Subcutaneous adipose tissue (tissue), 4 donors: ENCODE measurements around the gene CETN3. TPM values are rescaled to one million over a fixed set of nuclear protein-coding genes. Genes with fewer than 3 reads are reported as not detected.

Source experiments
- total RNA-seq, 4 donors: library from RNA; depleted of rRNA; stranded (reverse); fragments of >200 nt; gene quantifications; one replicate each; pipeline ENCODE4 v1.1.0, GENCODE V29; 2016
- TF ChIP-seq, protein P1 (sequence below): fragments of 450-650 bp; IDR thresholded peaks from one replicate; pipeline ENCODE4 v1.5.1; 2016; ENCODE audit warnings: low read depth, mild to moderate bottlenecking, control low read depth, antibody characterized with exemption, moderate library complexity

Gene CETN3
- total RNA-seq, 4 donors from 2014 or later = 11.6 to 19.9 (median 17.4) TPM

DNA sequence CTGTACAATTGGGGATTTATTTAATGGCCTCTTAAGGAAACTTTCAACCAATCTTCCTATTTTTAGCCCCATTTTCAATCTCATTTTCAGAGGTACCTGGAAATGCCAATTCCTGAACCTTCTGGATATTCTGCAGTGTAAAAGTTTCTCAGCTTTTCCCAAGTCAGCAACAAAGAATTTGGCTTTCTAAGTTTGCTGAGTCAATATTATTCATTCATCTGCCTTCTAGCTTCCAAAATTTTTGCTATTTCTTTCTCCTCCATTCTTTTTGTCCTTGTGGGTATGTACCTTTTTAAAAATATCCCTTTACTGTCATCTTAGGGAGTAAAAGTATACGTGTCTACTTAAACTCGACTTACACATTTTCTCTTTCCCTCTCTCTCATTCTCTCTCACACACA, 25.7 kb downstream of the CETN3 start:
- TF ChIP-seq, protein P1, sequence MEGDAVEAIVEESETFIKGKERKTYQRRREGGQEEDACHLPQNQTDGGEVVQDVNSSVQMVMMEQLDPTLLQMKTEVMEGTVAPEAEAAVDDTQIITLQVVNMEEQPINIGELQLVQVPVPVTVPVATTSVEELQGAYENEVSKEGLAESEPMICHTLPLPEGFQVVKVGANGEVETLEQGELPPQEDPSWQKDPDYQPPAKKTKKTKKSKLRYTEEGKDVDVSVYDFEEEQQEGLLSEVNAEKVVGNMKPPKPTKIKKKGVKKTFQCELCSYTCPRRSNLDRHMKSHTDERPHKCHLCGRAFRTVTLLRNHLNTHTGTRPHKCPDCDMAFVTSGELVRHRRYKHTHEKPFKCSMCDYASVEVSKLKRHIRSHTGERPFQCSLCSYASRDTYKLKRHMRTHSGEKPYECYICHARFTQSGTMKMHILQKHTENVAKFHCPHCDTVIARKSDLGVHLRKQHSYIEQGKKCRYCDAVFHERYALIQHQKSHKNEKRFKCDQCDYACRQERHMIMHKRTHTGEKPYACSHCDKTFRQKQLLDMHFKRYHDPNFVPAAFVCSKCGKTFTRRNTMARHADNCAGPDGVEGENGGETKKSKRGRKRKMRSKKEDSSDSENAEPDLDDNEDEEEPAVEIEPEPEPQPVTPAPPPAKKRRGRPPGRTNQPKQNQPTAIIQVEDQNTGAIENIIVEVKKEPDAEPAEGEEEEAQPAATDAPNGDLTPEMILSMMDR = no peak

DNA sequence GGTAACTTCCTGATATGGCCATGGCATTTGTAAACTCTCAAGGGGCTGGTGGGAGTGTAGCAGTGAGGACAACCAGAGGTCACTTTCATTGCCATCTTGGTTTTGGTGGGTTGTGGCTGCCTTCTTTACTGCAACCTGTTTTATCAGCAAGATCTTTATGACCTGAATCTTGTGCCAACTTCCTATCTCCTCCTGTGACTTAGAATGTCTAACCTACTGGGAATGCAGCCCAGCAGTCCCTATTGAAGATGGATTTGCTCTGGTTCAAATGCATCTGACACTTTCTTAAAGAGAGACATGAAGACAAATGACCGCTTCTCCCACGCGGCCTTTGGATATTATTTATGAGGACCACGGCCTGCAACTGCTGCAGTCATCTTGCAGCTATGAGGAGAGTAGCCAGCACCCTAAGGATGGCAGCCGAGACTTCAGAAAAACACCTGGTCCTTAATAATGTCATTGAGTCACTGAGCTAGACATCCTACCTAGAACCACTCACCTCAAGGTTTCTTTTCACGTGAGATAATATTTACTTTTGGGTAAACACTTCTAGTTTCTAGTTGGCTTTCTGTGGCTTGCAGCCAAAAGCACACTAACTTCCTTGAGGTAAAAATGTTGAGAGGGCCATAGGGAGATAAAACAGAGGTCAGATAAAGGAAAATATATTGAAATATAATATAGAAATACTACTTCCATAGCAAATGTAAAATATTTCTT, 28.2 kb downstream of the CETN3 start:
- TF ChIP-seq, protein P1 = no peak

DNA sequence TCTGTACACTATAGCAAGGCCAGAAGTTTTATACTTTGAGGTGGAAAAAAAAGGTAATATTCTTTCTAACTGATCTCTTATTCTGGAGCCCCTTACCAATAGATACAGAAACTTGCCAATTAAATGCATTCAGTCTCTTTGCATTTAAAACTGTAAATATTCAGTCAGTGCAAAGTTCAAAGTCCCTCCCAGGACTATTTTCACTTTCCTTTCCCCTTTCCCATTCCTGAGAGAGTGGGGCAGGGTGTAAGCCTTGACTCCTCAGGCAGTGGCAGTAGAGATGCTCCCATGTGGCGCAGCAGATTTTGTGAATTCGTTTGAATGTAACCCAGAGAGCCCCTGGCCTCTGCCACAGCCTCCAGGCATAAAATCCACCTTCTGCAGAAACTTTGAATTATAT, 29.9 kb downstream of the CETN3 start:
- TF ChIP-seq, protein P1 = no peak

DNA sequence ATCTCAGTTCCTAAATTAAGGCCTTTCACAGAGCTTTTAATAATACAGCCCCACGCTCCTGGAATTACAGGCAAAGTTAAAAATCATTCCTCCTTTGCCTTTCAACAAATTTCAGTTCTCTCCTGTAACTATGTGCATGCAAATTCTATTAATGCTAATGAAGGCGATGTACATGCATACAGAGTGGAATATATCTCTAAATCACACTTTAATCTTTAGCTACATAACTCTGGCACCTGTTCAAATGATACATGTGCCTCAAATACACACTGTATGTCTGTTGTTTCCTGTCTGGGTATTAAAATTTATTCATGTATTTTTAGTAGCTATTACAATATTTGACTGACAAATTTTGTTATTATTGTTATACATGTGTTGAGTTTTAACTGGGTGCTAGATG, 30.8 kb downstream of the CETN3 start:
- TF ChIP-seq, protein P1 = no peak

DNA sequence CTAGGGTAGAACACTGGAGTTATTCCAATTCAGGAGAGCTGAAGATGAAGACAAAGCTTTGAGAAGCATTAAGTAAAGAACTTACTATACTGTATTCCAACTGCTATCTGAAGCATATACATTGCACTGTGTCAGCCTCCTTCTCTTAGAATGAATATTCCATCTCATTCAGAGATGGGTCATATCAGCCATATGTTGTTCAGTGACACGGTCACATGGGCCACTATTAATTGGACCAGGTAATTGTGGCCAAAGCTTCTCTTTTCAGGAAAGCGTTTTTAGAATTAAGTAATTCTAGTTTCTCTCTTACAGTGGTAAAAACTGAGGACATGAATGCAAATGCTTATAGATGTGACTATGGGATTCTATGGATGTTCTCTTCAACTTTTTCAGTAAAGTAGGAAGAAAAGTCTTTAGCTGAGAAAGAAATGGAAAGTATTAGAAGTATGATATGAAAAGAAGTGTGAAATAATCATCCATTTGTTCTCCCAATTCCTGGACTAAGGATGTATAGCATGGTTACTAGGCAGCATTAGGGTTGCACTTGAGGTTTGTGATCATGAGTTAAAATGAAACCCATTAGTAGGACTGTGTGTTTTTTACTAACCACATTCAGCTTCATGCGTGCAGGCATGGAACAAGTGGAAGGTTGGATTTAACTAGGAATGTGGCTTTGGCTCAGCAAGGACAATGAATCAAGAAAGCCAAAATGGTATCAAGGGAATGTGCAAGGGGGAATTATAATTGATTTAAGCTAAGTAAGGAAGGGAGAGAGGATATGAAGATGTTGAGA, 40.9 kb downstream of the CETN3 start:
- TF ChIP-seq, protein P1 = no peak

DNA sequence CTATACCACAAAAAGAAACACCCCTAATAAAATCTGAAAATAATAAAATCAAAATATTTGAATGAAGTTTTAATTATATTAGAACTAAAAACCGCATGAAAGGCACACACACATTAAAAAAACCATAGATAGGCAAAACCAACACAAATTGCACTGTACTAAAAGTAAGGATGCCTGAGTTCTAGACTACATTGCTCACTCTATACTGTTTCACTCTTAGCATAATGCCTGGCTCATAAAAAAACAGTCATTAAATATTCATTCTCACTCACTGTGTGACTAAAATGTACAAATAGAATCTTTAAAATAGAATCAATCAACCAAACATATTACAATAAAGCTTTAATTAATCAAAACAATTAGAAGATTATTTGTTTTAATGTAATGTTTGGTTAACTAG, 41.7 kb downstream of the CETN3 start:
- TF ChIP-seq, protein P1 = no peak

DNA sequence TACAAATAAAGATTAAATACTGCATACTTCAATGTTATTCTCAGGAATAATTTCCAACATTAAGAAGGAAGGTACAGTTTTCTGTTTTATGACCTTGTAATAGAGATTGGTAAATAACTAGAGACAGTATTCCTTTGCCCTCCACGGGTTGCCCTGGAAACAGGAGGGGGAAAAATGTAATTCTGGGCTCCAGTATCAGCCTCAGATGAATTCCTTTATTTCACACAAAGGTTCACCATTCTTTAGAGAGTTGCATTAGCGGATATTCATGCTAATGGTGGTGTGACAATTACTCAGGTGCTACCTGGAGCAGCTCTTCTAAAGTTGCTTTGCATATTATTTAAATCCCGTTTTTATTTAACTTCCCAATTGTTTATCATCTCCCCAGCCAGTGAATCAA, 42.6 kb downstream of the CETN3 start:
- TF ChIP-seq, protein P1 = no peak
